ENCODE data around the gene PTGR2.
A peak's percentile ranks its signal among the peaks of the same experiment; 100 is the strongest.
"Not testable (repeated sequence)": the region's sequence is repeated elsewhere in the genome, so short reads cannot be mapped to it uniquely, and the experiment has no call there.

PTGR2 gene

GRCh38 chr14:73884438-73885190 lies 33.0 kb downstream of the PTGR2 start:
- FAIRE-seq (no peak), DNase-seq (ENCODE audit: low spot score) (no peak)

- DNase-seq (ENCODE audit: low spot score) (peak; percentile 82), FAIRE-seq (peak; percentile 11)
Measured at GRCh38 chr14:73886449-73887317, 35.1 kb downstream of the PTGR2 start, which contains the start of gene ZNF410. TSS of gene ZNF410 (plus strand) at chr14:73886859. CDS start at chr14:73892176, 5,317 bp downstream.

GRCh38 chr14:73887318-73887616 lies 35.6 kb downstream of the PTGR2 start:
- FAIRE-seq (no peak), DNase-seq (ENCODE audit: low spot score) (no peak)

GRCh38 chr14:73887694-73888459 lies 36.2 kb downstream of the PTGR2 start:
- FAIRE-seq (no peak), DNase-seq (ENCODE audit: low spot score) (no peak)

- FAIRE-seq (no peak), DNase-seq (ENCODE audit: low spot score) (no peak)
Measured at GRCh38 chr14:73888460-73888725, 36.8 kb downstream of the PTGR2 start.

GRCh38 chr14:73888971-73889370 lies 37.3 kb downstream of the PTGR2 start:
- FAIRE-seq = no peak
- DNase-seq (ENCODE audit: low spot score) = no peak

GRCh38 chr14:73889376-73889775 lies 37.7 kb downstream of the PTGR2 start:
- DNase-seq (ENCODE audit: low spot score) = no peak
- no peak for FAIRE-seq

- DNase-seq (ENCODE audit: low spot score) = not testable (repeated sequence)
Measured at GRCh38 chr14:73894180-73894687, 42.6 kb downstream of the PTGR2 start.

GRCh38 chr14:73895939-73896338 lies 44.3 kb downstream of the PTGR2 start:
- DNase-seq (ENCODE audit: low spot score) (no peak), FAIRE-seq (no peak)

More at GRCh38 chr14:73894180-73894687, 42.6 kb downstream of the PTGR2 start:
- FAIRE-seq = not testable (repeated sequence)

GRCh38 chr14:73896521-73896920 lies 44.9 kb downstream of the PTGR2 start:
- no peak for FAIRE-seq
- no peak for DNase-seq (ENCODE audit: low spot score)

- DNase-seq (ENCODE audit: low spot score) (no peak), FAIRE-seq (no peak)
Measured at GRCh38 chr14:73903028-73903427, 51.4 kb downstream of the PTGR2 start.

GRCh38 chr14:73909681-73910080 lies 58.0 kb downstream of the PTGR2 start:
- no peak for DNase-seq (ENCODE audit: low spot score)
- FAIRE-seq = no peak

GRCh38 chr14:73913256-73913655 lies 61.6 kb downstream of the PTGR2 start:
- no peak for FAIRE-seq
- DNase-seq (ENCODE audit: low spot score) = no peak

GRCh38 chr14:73916324-73916723 lies 64.7 kb downstream of the PTGR2 start:
- no peak for DNase-seq (ENCODE audit: low spot score)
- FAIRE-seq = no peak

GRCh38 chr14:73919457-73919856 lies 67.8 kb downstream of the PTGR2 start:
- not testable (repeated sequence) for FAIRE-seq; DNase-seq (ENCODE audit: low spot score)

GRCh38 chr14:73924337-73924736 lies 72.7 kb downstream of the PTGR2 start:
- FAIRE-seq = no peak
- DNase-seq (ENCODE audit: low spot score) = no peak
